Mucosa of gallbladder (tissue), 1 donor: ENCODE data around the gene KRT4. TPM values are rescaled to one million over a fixed set of nuclear protein-coding genes. Genes with fewer than 3 reads are reported as not detected.
"Not testable (repeated sequence)": the region's sequence is repeated elsewhere in the genome, so short reads cannot be mapped to it uniquely, and the experiment has no call there.

Source experiments
- DNase-seq: peaks from one replicate; pipeline ENCODE4 v3.0.0-alpha.2; 2020; ENCODE audit warnings: low spot score
- total RNA-seq: library from RNA; stranded (reverse); gene quantifications from one replicate; pipeline ENCODE4 v1.2.1, GENCODE V29; 2021
- donor health status: DM: no; HTN: no; CAD: no.

The KRT4 gene
- total RNA-seq = not detected

- DNase-seq = no peak
These were observed at the start of gene KRT4 for GRCh38 chr12:52813885-52814709. KRT4 (minus strand) TSS chr12:52814116; CDS start chr12:52814058, 58 bp downstream.

- DNase-seq = no peak
These were observed 48.1 kb upstream of the KRT4 start for GRCh38 chr12:52862023-52862422.

- no peak for DNase-seq
These were observed 47.6 kb upstream of the KRT4 start for GRCh38 chr12:52861511-52861910.

GRCh38 chr12:52860102-52860823, 46.3 kb upstream of the KRT4 start:
- DNase-seq = peak; percentile 42

GRCh38 chr12:52857500-52857899, 43.6 kb upstream of the KRT4 start:
- no peak for DNase-seq

- no peak for DNase-seq
These were observed 42.9 kb upstream of the KRT4 start for GRCh38 chr12:52856787-52857186.

GRCh38 chr12:52856077-52856476, 42.2 kb upstream of the KRT4 start:
- not testable (repeated sequence) for DNase-seq

- DNase-seq = no peak
These were observed 37.9 kb upstream of the KRT4 start for GRCh38 chr12:52851787-52852186.

- DNase-seq = no peak
These were observed 36.8 kb upstream of the KRT4 start for GRCh38 chr12:52850681-52851080.

GRCh38 chr12:52849511-52849910, 35.6 kb upstream of the KRT4 start:
- no peak for DNase-seq

- DNase-seq = no peak
These were observed 34.8 kb upstream of the KRT4 start, which contains the start of gene KRT78 for GRCh38 chr12:52848661-52849255. KRT78 (minus strand) TSS chr12:52848994; CDS start chr12:52848930, 64 bp downstream.

GRCh38 chr12:52847335-52848102, 33.6 kb upstream of the KRT4 start:
- no peak for DNase-seq

- DNase-seq = no peak
These were observed 32.5 kb upstream of the KRT4 start for GRCh38 chr12:52846356-52846970.

- DNase-seq = no peak
These were observed 32.0 kb upstream of the KRT4 start for GRCh38 chr12:52845946-52846345.

- no peak for DNase-seq
These were observed 30.5 kb upstream of the KRT4 start for GRCh38 chr12:52844386-52844785.

- DNase-seq = no peak
These were observed 25.7 kb upstream of the KRT4 start for GRCh38 chr12:52839436-52840105.

- DNase-seq = no peak
These were observed 24.9 kb upstream of the KRT4 start for GRCh38 chr12:52838609-52839435.

- no peak for DNase-seq
These were observed 24.1 kb upstream of the KRT4 start for GRCh38 chr12:52837781-52838608.

GRCh38 chr12:52837413-52837741, 23.5 kb upstream of the KRT4 start:
- no peak for DNase-seq
